ENCODE data around the gene SMCHD1. TPM values are rescaled to one million over a fixed set of nuclear protein-coding genes. Genes with fewer than 3 reads are reported as not detected.

Gene SMCHD1
- total RNA-seq, 4 donors from 2014 or later, result 56.4 to 153 (median 87.3) TPM

DNA sequence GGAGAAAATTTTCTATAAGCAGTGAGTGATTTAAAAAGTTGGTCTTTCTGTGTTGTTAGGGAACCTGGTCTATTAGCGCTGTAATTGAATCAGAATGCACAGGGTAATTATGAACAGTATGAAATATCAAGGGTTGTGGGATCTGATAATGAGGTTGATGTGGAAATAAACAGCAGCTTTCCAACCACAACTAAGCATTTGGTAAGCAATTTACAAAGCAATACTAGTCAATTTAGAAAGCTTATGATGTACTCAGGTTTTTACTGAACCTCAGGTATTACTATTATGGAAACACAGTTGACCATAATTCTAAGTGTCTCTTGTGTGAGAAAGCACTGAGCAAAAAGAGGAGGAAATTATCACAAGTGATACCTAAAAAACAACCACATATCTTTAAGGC, 11.0 kb upstream of the SMCHD1 start:
- TF ChIP-seq, protein P1, sequence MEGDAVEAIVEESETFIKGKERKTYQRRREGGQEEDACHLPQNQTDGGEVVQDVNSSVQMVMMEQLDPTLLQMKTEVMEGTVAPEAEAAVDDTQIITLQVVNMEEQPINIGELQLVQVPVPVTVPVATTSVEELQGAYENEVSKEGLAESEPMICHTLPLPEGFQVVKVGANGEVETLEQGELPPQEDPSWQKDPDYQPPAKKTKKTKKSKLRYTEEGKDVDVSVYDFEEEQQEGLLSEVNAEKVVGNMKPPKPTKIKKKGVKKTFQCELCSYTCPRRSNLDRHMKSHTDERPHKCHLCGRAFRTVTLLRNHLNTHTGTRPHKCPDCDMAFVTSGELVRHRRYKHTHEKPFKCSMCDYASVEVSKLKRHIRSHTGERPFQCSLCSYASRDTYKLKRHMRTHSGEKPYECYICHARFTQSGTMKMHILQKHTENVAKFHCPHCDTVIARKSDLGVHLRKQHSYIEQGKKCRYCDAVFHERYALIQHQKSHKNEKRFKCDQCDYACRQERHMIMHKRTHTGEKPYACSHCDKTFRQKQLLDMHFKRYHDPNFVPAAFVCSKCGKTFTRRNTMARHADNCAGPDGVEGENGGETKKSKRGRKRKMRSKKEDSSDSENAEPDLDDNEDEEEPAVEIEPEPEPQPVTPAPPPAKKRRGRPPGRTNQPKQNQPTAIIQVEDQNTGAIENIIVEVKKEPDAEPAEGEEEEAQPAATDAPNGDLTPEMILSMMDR (IDR thresholded peaks at IDR 0.05), result no peak
- DNase-seq (ENCODE audit: low spot score), result no peak
- ATAC-seq (ENCODE audit: low FRiP score), result no peak

DNA sequence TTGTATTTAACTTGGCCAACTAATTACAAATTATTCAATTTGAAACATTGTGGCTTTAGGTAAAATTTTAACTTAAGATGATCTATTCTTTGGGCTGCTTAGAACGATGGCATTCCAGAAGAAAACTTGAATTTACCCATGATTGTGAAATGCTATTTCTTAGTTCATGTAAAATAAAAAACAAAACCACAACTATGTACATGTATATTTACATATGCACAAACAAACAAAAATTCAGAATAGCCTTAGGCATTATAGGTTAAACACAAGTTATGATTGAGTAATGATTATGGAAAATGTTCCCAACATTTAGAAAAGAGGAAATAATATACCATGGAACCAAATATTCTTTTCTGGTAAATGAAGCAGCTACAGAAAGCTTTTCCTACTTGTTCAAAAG, 3.5 kb upstream of the SMCHD1 start:
- ATAC-seq (ENCODE audit: low FRiP score) (no peak), DNase-seq (ENCODE audit: low spot score) (no peak)
- TF ChIP-seq, protein P1 (IDR thresholded peaks at IDR 0.05), result no peak

DNA sequence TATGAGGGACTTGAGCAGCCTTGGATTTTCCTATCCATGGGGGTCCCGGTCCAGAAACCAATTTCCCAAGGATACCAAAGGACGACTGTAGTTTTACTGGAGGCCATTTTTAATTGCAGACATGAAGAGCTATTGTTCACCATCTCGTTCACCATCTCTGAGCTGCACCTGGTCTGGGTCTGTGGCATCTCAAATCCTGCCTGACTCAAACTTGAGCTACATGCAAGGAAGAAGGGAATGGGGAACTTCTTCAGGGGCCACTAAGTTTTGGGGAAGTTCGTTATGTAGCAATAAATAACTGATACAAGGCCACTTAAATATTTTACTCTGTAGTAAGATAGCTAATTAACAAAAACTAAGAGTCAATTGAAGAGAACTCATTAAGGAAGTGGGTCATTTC, 2.1 kb upstream of the SMCHD1 start:
- TF ChIP-seq, protein P1 (IDR thresholded peaks at IDR 0.05), result no peak

DNA sequence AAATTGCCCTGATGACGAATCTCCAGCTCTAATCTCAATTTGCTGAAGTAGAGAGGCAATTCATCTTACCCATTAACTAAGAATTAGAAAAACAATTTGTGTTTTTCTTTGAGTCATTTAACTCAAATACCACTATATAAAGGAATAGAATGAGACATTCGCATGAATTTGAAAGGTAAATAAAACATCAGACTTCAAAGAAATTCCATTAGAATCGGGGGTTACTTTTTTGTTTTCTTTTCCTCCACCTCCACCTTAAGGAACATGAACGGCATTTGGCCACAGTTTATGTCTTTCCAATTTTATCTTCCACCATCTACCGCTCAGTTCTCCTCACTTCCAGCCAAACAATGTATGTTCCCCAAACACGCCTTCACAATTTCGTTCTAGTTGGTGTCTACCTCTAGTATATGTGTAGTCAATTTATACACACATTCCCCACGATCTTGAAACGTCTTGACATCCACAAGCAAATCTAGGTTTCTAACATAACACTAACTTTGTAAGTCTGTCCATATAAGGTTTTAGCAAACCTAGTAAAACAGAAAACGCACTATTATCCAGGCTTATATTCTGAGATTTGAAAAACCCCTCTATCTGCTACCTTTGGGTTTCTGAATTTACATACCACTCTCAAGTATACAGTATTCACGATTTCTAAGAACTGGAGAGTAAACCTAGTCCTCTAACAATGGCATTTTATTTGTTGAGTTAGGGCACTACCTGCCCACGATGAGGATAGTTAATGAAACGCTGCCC, 1.2 kb upstream of the SMCHD1 start:
- ATAC-seq (ENCODE audit: low FRiP score), result no peak
- TF ChIP-seq, protein P1 (IDR thresholded peaks at IDR 0.05), result no peak
- DNase-seq (ENCODE audit: low spot score), result no peak

More for the DNA sequence above, 2.1 kb upstream of the SMCHD1 start:
- ATAC-seq (ENCODE audit: low FRiP score) (no peak), DNase-seq (ENCODE audit: low spot score) (no peak)

DNA sequence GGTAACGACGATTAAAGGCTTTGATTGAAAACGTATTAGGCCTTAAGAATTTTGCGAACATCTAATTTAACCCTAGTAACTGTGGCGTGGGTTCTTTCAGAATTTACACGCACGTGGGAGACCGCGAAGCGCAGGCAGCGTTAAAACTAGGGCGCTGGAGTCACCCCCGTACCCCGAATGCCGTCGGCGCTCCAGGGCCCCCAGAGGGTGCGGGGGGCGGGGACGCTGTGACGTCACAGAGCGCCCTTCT, 673 bp upstream of the SMCHD1 start:
- DNase-seq (ENCODE audit: low spot score), result no peak
- TF ChIP-seq, protein P1 (IDR thresholded peaks at IDR 0.05), result no peak
- ATAC-seq (ENCODE audit: low FRiP score), result peak; percentile 33

DNA sequence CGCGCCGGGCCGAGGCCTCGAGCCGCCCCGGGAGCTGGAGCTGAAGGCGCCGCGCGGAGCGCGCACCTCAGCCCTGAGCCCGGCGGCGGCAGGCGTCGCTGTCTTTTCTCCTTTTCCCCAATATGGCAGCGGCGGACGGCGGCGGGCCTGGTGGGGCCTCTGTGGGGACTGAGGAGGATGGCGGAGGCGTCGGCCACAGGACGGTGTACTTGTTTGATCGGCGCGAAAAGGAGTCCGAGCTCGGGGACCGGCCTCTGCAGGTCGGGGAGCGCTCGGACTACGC, 369 bp downstream of the SMCHD1 start:
- ATAC-seq (ENCODE audit: low FRiP score) (peak; percentile 45), DNase-seq (ENCODE audit: low spot score) (no peak)
- TF ChIP-seq, protein P1 (IDR thresholded peaks at IDR 0.05), result no peak

DNA sequence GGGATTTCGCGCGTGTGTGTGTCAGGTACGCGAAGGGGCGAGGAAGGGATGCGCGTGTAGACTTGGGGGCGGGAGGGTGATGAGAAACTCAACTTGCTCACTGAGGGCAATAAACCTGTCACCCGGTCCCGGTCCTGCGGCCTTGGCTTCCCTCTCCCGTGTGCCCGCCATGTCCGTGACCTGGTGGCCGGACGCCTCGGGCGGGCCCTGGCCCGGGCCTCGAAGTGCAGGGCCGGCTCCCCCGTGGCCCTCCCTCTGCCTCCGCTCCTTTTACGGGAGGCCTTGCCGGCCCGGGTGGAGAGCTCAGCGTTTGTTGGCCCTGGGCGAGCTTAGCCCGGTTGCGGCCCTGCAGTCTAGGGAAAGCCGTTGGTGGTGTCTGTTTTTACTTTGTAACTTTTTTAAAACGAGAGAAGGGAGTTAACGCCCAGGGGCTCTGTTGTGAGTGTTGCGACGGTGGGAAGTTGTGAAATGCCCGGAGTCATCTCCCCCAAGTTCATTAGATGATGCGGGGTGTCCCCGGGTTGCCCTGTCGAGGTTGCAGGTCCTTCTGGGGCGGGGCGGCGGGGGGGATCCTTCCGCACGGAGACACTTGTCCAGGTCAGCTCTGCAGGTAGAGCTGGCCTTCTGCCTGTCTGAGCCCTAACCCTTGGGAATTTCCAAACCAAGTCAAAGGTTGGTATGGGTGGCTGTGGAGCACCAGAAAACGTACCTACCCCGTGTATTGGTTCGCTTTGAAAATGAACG, 883 bp downstream of the SMCHD1 start:
- DNase-seq (ENCODE audit: low spot score) (no peak), ATAC-seq (ENCODE audit: low FRiP score) (peak; percentile 38)

More for the DNA sequence above, 883 bp downstream of the SMCHD1 start:
- TF ChIP-seq, protein P1 (IDR thresholded peaks at IDR 0.05), result no peak

All from omental fat pad (tissue), 4 donors.